ENCODE data around the gene TUFT1.

The TUFT1 gene

GRCh38 chr1:151540021-151540981, at the start of gene TUFT1:
Gene TUFT1, plus strand, starts transcription at chr1:151540309. Its CDS starts 58 bp downstream, at chr1:151540367.
- peak; percentile 95 for DNase-seq

GRCh38 chr1:151491641-151492040, 48.5 kb upstream of the TUFT1 start:
- no peak for DNase-seq

GRCh38 chr1:151492120-151492519, 48.0 kb upstream of the TUFT1 start:
- no peak for DNase-seq

GRCh38 chr1:151493042-151493441, 47.1 kb upstream of the TUFT1 start:
- DNase-seq = no peak

- no peak for DNase-seq
These were observed 45.3 kb upstream of the TUFT1 start for GRCh38 chr1:151494741-151495281.

- DNase-seq = no peak
These were observed 44.8 kb upstream of the TUFT1 start for GRCh38 chr1:151495316-151495715.

- no peak for DNase-seq
These were observed 40.7 kb upstream of the TUFT1 start for GRCh38 chr1:151499365-151499764.

GRCh38 chr1:151499930-151500329, 40.2 kb upstream of the TUFT1 start:
- DNase-seq = no peak

GRCh38 chr1:151501474-151501873, 38.6 kb upstream of the TUFT1 start:
- DNase-seq = no peak

GRCh38 chr1:151502035-151502700, 37.9 kb upstream of the TUFT1 start:
- DNase-seq = no peak

GRCh38 chr1:151502859-151503780, 37.0 kb upstream of the TUFT1 start:
- DNase-seq = no peak

GRCh38 chr1:151504252-151504651, 35.9 kb upstream of the TUFT1 start:
- no peak for DNase-seq

GRCh38 chr1:151504759-151505158, 35.4 kb upstream of the TUFT1 start:
- DNase-seq = no peak

GRCh38 chr1:151508833-151509232, 31.3 kb upstream of the TUFT1 start:
- no peak for DNase-seq

- DNase-seq = no peak
These were observed 30.6 kb upstream of the TUFT1 start for GRCh38 chr1:151509350-151510019.

GRCh38 chr1:151510020-151510405, 30.1 kb upstream of the TUFT1 start:
- no peak for DNase-seq

GRCh38 chr1:151510614-151510956, 29.5 kb upstream of the TUFT1 start:
- DNase-seq = no peak

GRCh38 chr1:151510957-151511635, 29.0 kb upstream of the TUFT1 start, which contains the start of gene CGN:
Gene CGN, plus strand, starts transcription at chr1:151511387. Its CDS starts 7,133 bp downstream, at chr1:151518520.
- DNase-seq = peak; percentile 85

GRCh38 chr1:151511636-151512215, 28.4 kb upstream of the TUFT1 start:
- peak; percentile 26 for DNase-seq

GRCh38 chr1:151512326-151512725, 27.8 kb upstream of the TUFT1 start:
- no peak for DNase-seq
